ENCODE results near the gene KANK3. TPM values are rescaled to one million over a fixed set of nuclear protein-coding genes. Genes with fewer than 3 reads are reported as not detected.

KANK3 gene
- total and polyA plus RNA-seq, 2 of the 8 experiments (the other 6 are each of a cell fraction or from before 2014, with no cell fraction given): 2.5 to 4.2 TPM

DNA sequence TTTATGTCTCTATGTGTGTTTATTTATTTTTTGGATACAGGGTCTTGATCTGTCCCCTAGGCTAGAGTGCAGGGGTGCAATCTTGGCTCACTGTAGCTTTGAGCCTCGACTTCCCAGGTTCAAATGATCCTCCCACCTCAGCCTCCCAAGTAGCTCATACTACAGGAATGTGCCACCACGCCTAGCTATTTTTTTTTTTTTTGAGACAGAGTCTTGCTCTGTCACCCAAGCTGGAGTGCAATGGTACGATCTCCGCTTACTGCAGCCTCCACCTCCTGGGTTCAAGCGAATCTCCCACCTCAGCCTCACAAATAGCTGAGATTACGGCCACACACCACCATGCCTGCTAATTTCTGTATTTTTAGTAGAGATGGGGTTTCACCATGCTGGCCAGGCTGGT lies 15.9 kb upstream of the KANK3 start:
- Histone ChIP-seq H3K27me3 (replicated peaks in 1 of 4; ENCODE audit: control insufficient read depth in 3 of 4, extremely low read depth in 1 of 4, insufficient read depth in 3 of 4, low read length in 3 of 4) (peaks cover 0 to 6% (median 2%) of the 10 kb centered on the region in 4 experiments; a peak in 2 of 7 replicates), H3K4me1 (replicated peaks in 1 of 4; ENCODE audit: control insufficient read depth in 3 of 4, insufficient read depth in 4 of 4, low read length in 3 of 4) (peaks cover 0 to 3% (median 0%) of the 10 kb centered on the region in 4 experiments; a peak in 1 of 7 replicates), H2BK15ac (ENCODE audit: low read length) (no peak overlapping the region), H3K56ac (replicated peaks; ENCODE audit: insufficient read length, low read depth, low read length) (no peak overlapping the region), H4K91ac (replicated peaks; ENCODE audit: insufficient read length, low read length) (no peak overlapping the region), H2AFZ (ENCODE audit: low read length) (no peak overlapping the region), H4K5ac (ENCODE audit: insufficient read length, low read depth, low read length) (no peak overlapping the region), H2AK5ac (ENCODE audit: low read depth, low read length) (no peak overlapping the region), H3K4me2 (ENCODE audit: insufficient read depth in 1 of 2, low read depth in 2 of 2, low read length in 2 of 2) (no peak overlapping the region), H3K4ac (replicated peaks; ENCODE audit: insufficient read length, low read depth, low read length) (no peak overlapping the region), H2BK120ac (replicated peaks; ENCODE audit: low read depth, low read length) (no peak overlapping the region), H4K8ac (ENCODE audit: extremely low read depth, insufficient read depth, low read length) (no peak overlapping the region), H3K4me3 (ENCODE audit: extremely low read depth in 1 of 4, insufficient read depth in 2 of 4, low read depth in 3 of 4, low read length in 4 of 4) (no peak overlapping the region), H2BK20ac (ENCODE audit: low read length) (no peak overlapping the region), H3K18ac (ENCODE audit: extremely low read depth, low read length) (no peak overlapping the region), H3K9me3 (ENCODE audit: insufficient read depth in 2 of 2, low read depth in 1 of 2, low read length in 1 of 2) (no peaks in the 10 kb centered on the region), H3K27ac (ENCODE audit: low read depth, low read length) (no peak overlapping the region), H3K9ac (replicated peaks in 1 of 4; ENCODE audit: extremely low read depth in 1 of 4, low read depth in 3 of 4, low read length in 3 of 4) (no peak overlapping the region), H3K79me2 (ENCODE audit: control insufficient read depth in 1 of 2, insufficient read depth in 2 of 2, low read length in 2 of 2) (no peaks in the 10 kb centered on the region), H3K79me1 (ENCODE audit: low read depth, low read length) (no peaks in the 10 kb centered on the region), H4K20me1 (replicated peaks in 1 of 2; ENCODE audit: control insufficient read depth in 1 of 2, insufficient read depth in 2 of 2, low read length in 2 of 2) (no peaks in the 10 kb centered on the region), H3K23me2 (ENCODE audit: low read depth, low read length) (peaks cover 9% of the 10 kb centered on the region; the same call in 1 of the 2 replicates), H2BK5ac (ENCODE audit: low read depth, low read length) (no peak overlapping the region), H2BK12ac (ENCODE audit: low read depth, low read length) (no peak overlapping the region), H3K14ac (ENCODE audit: insufficient read length) (no peak overlapping the region), H3K23ac (ENCODE audit: insufficient read length) (no peak overlapping the region), H3K36me3 (ENCODE audit: control insufficient read depth in 2 of 4, insufficient read depth in 4 of 4, low read length in 3 of 4) (no peaks in the 10 kb centered on the region)
- WGBS, 2 experiments (ENCODE audit: extremely low coverage in 1 of 2, insufficient coverage in 1 of 2, insufficient read length in 1 of 2, insufficient replicate concordance in 2 of 2, low coverage in 1 of 2, low lambda C conversion rate in 2 of 2, missing lambda C conversion rate in 1 of 2): 89% methylated on average over 6 of the region's 6 CpGs; no CpG with 5 or more reads in 1 of the 2 experiments
- ChIA-PET CTCF (ENCODE audit: partially characterized antibody) (interaction anchor here (0.9 to 1.3 kb wide), 4 partner anchors 9 to 90 kb away, joined by 3 read pairs; no protein-coding TSS in a partner anchor), POLR2A (ENCODE audit: partially characterized antibody) (interaction anchor here (0.7 kb wide), 1 partner anchor 35 kb away, joined by 3 read pairs; no protein-coding TSS in a partner anchor)
- DNase-seq (ENCODE audit: low read depth in 1 of 2, low spot score in 2 of 2) (no peak), FAIRE-seq (no peak)
- no peak for TF ChIP-seq SP4 (IDR thresholded peaks at IDR 0.05; ENCODE audit: low read length)
- no peak for TF ChIP-seq POLR2A (IDR thresholded peaks at IDR 0.05; ENCODE audit: control extremely low read depth in 1 of 2, low read depth in 2 of 2, low read length in 2 of 2)
- no peak for TF ChIP-seq MAFK (IDR thresholded peaks at IDR 0.05; ENCODE audit: low read depth, low read length)
- TF ChIP-seq, protein P1, sequence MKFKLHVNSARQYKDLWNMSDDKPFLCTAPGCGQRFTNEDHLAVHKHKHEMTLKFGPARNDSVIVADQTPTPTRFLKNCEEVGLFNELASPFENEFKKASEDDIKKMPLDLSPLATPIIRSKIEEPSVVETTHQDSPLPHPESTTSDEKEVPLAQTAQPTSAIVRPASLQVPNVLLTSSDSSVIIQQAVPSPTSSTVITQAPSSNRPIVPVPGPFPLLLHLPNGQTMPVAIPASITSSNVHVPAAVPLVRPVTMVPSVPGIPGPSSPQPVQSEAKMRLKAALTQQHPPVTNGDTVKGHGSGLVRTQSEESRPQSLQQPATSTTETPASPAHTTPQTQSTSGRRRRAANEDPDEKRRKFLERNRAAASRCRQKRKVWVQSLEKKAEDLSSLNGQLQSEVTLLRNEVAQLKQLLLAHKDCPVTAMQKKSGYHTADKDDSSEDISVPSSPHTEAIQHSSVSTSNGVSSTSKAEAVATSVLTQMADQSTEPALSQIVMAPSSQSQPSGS (IDR thresholded peaks at IDR 0.05; ENCODE audit: low read length): no peak
- no peak for TF ChIP-seq RFX5 (IDR thresholded peaks at IDR 0.05; ENCODE audit: borderline replicate concordance, low read depth, low read length)
- TF ChIP-seq BRCA1 (IDR thresholded peaks at IDR 0.05; ENCODE audit: low read depth, low read length): no peak
- TF ChIP-seq POU5F1 (IDR thresholded peaks at IDR 0.05; ENCODE audit: low read depth, low read length): no peak
